Measurements from ENCODE around the gene TMEM176B. TPM values are rescaled to one million over a fixed set of nuclear protein-coding genes. Genes with fewer than 3 reads are reported as not detected.
"Not testable (repeated sequence)": the region's sequence is repeated elsewhere in the genome, so short reads cannot be mapped to it uniquely, and the experiment has no call there.

The TMEM176B gene
- polyA plus RNA-seq, 5 donors, result 6.5 to 17.0 (median 13.4) TPM

GRCh38 chr7:150793569-150794238 lies 6.5 kb downstream of the TMEM176B start:
- DNase-seq, result no peak

- no peak for DNase-seq
These were observed 8.3 kb downstream of the TMEM176B start for GRCh38 chr7:150791746-150792452.

GRCh38 chr7:150791304-150791703 lies 8.9 kb downstream of the TMEM176B start:
- DNase-seq, result no peak

GRCh38 chr7:150790416-150791075 lies 9.6 kb downstream of the TMEM176B start:
- no peak for DNase-seq

- DNase-seq, result no peak
These were observed 11.5 kb downstream of the TMEM176B start for GRCh38 chr7:150788474-150789269.

- DNase-seq, result peak in 1 of 2 donors; percentile 57
These were observed 12.6 kb downstream of the TMEM176B start for GRCh38 chr7:150787321-150788281.

GRCh38 chr7:150784954-150785353 lies 15.2 kb downstream of the TMEM176B start:
- no peak for DNase-seq

- DNase-seq, result no peak
These were observed 15.9 kb downstream of the TMEM176B start for GRCh38 chr7:150784120-150784736.

GRCh38 chr7:150781961-150782360 lies 18.2 kb downstream of the TMEM176B start:
- DNase-seq, result no peak

- DNase-seq, result no peak
These were observed 19.1 kb downstream of the TMEM176B start for GRCh38 chr7:150781103-150781502.

GRCh38 chr7:150780292-150780691 lies 19.9 kb downstream of the TMEM176B start:
- no peak for DNase-seq

- peak; percentile 54 to 72 for DNase-seq
These were observed 21.3 kb downstream of the TMEM176B start for GRCh38 chr7:150778738-150779301.

GRCh38 chr7:150778014-150778737 lies 22.0 kb downstream of the TMEM176B start:
- no peak for DNase-seq

GRCh38 chr7:150774131-150774530 lies 26.0 kb downstream of the TMEM176B start:
- DNase-seq, result not testable (repeated sequence)

GRCh38 chr7:150769768-150770167 lies 30.4 kb downstream of the TMEM176B start:
- no peak for DNase-seq

- DNase-seq, result no peak
These were observed 33.8 kb downstream of the TMEM176B start for GRCh38 chr7:150766334-150766709.

- no peak for DNase-seq
These were observed 40.7 kb downstream of the TMEM176B start for GRCh38 chr7:150759479-150759878.

GRCh38 chr7:150756858-150757257 lies 43.3 kb downstream of the TMEM176B start:
- no peak for DNase-seq

GRCh38 chr7:150756166-150756565 lies 44.0 kb downstream of the TMEM176B start:
- DNase-seq, result no peak
